AG09309 (cell line): ENCODE data around the gene SLC35G1.

Source experiments
- DNase-seq: peaks from one replicate; pipeline ENCODE4 v3.0.0-alpha.2; 2010; ENCODE audit warnings: low read depth
- H3K4me3 ChIP-seq: 2 replicates; pipeline ENCODE4 v1.5.1; 2011; ENCODE audit warnings: mild to moderate bottlenecking, low read depth, low read length, moderate library complexity; ENCODE audit not compliant: control insufficient read depth
- TF ChIP-seq, protein P1 (sequence below): IDR thresholded peaks from 2 replicates; pipeline ENCODE4 v1.5.1; 2011; ENCODE audit warnings: mild to moderate bottlenecking, low read depth, low read length, inconsistent platforms; ENCODE audit not compliant: insufficient read depth, control insufficient read depth; ENCODE audit errors: missing control alignments

Gene SLC35G1

DNA sequence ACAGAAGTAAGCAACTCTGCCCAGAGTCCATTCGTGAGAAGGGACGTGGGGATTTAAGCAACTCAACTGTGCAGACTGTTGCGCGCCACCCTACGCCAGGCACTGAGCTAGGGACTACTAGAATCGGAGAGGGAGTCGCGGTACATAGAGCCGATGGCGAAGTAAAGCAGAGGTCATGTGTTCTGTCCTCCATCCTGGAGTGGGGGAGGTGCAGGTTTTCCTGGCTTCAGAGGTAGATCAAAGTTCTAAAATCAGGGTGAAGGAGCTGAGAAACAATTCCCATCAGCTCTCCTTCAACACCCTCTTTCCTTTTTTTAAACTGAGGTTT lies 23.2 kb downstream of the SLC35G1 start:
- DNase-seq, result no peak
- H3K4me3 ChIP-seq, result no peak overlapping the region
- TF ChIP-seq, protein P1, sequence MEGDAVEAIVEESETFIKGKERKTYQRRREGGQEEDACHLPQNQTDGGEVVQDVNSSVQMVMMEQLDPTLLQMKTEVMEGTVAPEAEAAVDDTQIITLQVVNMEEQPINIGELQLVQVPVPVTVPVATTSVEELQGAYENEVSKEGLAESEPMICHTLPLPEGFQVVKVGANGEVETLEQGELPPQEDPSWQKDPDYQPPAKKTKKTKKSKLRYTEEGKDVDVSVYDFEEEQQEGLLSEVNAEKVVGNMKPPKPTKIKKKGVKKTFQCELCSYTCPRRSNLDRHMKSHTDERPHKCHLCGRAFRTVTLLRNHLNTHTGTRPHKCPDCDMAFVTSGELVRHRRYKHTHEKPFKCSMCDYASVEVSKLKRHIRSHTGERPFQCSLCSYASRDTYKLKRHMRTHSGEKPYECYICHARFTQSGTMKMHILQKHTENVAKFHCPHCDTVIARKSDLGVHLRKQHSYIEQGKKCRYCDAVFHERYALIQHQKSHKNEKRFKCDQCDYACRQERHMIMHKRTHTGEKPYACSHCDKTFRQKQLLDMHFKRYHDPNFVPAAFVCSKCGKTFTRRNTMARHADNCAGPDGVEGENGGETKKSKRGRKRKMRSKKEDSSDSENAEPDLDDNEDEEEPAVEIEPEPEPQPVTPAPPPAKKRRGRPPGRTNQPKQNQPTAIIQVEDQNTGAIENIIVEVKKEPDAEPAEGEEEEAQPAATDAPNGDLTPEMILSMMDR, result no peak

DNA sequence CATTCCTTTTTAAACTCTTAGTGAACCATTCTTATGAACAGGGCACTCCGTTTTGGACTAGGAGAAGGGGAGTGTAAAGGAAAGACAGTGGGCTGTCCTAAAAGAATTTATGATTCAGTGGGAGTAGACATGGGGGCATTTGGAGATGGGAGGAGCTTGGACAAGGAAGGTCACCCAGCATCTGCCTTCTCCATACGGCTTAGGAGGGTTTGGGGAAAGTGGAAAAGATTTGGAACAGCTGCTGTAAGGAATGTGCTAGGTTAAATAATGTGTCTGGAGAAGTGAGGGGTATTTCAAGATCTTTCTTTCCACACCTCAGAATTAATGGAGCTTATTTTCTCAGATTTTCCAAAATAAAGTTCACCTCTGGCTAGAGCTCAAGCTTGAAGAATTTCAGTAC lies 24.0 kb downstream of the SLC35G1 start:
- TF ChIP-seq, protein P1, result no peak
- H3K4me3 ChIP-seq, result no peak overlapping the region
- no peak for DNase-seq

DNA sequence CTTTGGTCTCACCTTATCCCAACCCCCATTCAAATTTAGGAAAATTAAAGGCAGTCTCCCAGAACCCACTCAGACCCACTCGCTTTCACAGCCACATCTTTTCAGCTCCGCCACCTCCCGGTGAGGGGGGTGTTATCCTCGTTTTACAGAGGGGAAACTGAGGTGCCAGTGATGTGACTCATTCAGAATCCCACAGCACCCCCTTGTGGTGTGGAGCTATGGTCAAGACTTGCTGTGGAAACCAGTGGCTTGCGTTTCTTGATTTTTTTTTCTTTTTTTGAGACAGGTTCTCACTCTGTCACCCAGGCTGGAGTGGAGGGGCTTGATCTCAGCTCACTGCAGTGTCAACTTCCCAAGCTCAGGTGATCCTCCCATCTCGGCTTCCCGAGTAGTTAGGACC lies 27.6 kb downstream of the SLC35G1 start:
- no peak overlapping the region for H3K4me3 ChIP-seq
- no peak for DNase-seq
- TF ChIP-seq, protein P1, result peak; percentile 24

DNA sequence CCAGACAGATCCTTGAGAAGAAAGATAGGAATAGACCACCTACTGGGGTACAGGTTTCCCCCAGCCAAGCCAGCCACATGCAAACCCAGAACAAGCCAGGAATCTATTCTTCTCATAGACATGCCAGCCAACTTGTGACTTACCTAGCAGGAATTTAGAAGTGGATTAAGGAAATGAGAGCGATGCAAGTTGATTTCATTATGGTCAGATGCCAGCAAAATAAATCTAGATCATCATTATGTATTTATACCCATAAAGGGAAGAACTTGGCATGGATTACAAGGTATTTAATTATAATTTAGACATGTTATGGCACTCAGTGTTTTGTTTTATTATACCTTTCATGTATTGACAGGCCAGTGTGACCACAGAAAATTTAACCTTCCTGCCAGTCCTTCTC lies 32.8 kb downstream of the SLC35G1 start:
- no peak for DNase-seq
- H3K4me3 ChIP-seq, result no peak overlapping the region
- TF ChIP-seq, protein P1, result no peak

DNA sequence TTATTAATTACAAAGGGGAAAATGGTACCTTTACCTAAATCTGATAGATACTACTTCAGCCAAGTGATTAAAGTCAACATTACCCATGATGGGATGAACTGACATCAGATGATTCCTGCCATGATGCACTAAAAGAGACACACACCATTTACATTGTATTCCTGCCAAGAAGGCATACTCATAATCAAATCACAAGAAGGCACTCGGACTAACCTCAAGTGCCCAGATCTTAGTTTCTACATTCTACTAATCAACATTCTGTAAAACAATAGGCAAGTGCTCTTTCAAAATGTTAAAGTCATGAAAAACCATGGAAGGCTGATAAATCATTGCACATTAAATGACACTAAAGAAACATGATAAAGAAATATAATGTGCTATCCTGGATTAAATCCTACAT lies 44.4 kb downstream of the SLC35G1 start:
- no peak for DNase-seq
- TF ChIP-seq, protein P1, result no peak
- no peak overlapping the region for H3K4me3 ChIP-seq

DNA sequence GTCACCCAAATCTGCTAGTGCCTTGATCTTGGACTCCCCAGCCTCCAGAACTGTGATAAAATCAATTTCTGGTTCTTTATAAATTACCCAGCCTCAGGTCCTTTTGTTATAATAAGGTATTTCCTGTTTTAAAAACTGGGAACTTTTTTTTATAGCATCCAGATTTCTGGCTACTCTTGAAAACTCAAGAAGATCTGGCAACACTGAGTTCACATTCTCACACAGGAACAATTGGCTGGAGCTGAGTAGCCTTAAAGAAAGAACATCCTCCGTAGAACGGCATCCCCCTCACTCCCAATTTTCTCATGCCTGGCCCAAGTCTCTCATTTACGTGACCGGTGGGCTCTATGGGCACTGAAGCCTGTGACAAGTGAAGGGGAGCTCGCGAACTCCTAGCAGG lies 47.1 kb downstream of the SLC35G1 start:
- TF ChIP-seq, protein P1, result no peak
- no peak overlapping the region for H3K4me3 ChIP-seq
- no peak for DNase-seq

DNA sequence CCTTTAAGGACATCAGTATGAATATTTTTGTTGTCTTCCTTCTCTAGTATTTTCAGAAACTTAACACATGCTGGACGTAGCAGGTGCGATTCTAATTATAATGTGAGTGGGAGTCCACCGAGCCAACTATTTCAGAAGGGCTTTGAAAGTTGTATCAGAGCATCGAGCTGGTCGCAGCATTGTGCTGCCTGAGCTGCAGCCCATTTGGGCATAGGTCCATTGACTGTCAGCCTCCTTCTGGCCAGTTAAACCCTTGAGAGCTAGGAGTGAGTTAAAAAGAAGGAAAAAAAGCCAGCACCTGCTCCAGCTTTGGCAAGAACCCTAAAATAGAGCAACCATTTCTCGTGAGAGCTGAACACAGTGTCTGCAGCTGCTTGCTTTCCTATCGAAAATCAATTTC lies 47.8 kb downstream of the SLC35G1 start:
- no peak for DNase-seq
- TF ChIP-seq, protein P1, result no peak
- no peak overlapping the region for H3K4me3 ChIP-seq
